HUES48 (cell line): ENCODE measurements around the gene CDHR4.

Experiments
- H3K27ac ChIP-seq: one replicate; pipeline ENCODE4 v1.7.0; 2013; ENCODE audit warnings: low read depth, low read length, inconsistent platforms
- H3K27me3 ChIP-seq: 2 replicates; pipeline ENCODE4 v1.6.1; 2013; ENCODE audit warnings: mild to moderate bottlenecking, low read length; ENCODE audit not compliant: control insufficient read depth, insufficient read depth
- H3K36me3 ChIP-seq: 2 replicates; pipeline ENCODE4 v1.6.1; 2013; ENCODE audit warnings: low read length; ENCODE audit not compliant: control insufficient read depth, insufficient read depth
- H3K4me1 ChIP-seq: 2 replicates; pipeline ENCODE4 v1.6.1; 2013; ENCODE audit warnings: mild to moderate bottlenecking, low read length; ENCODE audit not compliant: control insufficient read depth, insufficient read depth
- H3K4me3 ChIP-seq: 2 replicates; pipeline ENCODE4 v1.5.1; 2013; ENCODE audit warnings: mild to moderate bottlenecking, low read depth, low read length
- H3K9ac ChIP-seq: 2 replicates; pipeline ENCODE4 v1.6.1; 2013; ENCODE audit warnings: mild to moderate bottlenecking, low read depth, low read length, moderate library complexity
- H3K9me3 ChIP-seq: 2 replicates; pipeline ENCODE4 v1.6.1; 2013; ENCODE audit warnings: low read length; ENCODE audit not compliant: control insufficient read depth, insufficient read depth

CDHR4 gene

DNA sequence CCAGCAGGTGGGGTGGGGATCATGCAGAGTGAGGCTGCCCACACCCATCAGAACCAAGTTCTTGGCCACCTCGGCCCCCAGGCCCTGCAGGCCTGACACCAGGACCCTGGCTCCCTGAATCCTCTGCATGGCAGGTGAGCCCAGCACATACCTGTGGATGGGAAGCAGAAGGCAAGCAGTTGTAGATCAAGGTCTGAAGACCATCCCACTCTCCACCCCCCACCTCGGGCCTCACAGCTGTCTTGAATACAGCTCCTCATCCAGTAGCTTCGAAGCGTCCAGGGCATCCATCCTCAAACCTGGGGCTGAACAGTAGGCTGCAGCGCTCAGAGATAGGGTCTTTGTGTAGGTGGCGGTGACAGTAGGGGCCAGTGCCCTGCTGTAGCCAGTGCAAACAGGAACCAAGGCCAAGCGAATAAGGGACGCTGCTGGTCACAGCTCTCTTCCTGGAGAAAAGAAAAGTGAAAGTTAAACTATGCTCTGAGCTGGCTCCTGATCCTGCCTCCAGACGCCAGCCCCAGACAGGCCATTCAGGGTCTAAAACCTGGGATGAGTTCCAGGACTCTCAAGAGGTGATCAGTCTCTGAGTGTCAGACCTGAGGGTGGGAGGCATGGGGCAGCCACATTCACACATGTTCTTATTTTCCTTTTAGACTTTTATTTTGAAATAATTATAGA lies 14.0 kb upstream of the CDHR4 start, which contains the start of gene UBA7:
Gene UBA7, minus strand, starts transcription at position 457 of the 678 bp plus-strand sequence. Its CDS starts 166 bp downstream, at position 291.
- H3K9ac ChIP-seq, result no peak within 1 kb of the TSS
- no peaks in the 10 kb centered on the region for H3K9me3 ChIP-seq
- no peak within 1 kb of the TSS for H3K27ac ChIP-seq
- H3K36me3 ChIP-seq, result no peaks in the 10 kb centered on the region
- H3K27me3 ChIP-seq, result no peaks in the 10 kb centered on the region
- H3K4me3 ChIP-seq, result no peak within 1 kb of the TSS
- no peaks in the 10 kb centered on the region for H3K4me1 ChIP-seq

DNA sequence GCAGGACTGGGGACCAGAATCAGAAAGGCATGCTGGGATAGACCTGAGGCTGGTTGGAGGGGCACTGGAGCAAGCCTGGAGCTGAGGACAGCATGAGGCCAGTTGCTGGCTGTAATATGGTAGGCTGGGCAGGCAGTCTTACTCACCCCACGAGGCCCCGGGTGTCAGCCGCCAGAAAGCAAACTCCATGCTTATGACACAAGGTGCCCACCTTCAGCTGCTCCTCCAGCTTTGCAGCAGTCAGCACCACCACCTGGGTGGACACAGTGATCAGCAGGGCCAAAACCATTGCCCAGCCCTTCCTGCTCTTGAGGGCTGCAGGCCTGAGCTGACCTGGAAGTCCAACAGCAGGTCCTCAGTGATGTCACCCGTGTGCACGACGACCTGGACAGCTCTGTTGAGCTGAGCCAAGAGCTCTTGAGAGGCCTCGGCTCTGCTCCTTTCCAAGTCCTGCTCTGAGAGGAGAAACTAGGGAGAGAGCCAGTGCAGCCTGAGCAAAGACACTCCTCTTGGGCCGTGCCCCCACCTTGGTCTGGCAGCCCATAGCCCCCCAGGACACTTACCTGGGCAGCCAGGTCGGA lies 13.3 kb upstream of the CDHR4 start:
- H3K4me1 ChIP-seq, result no peaks in the 10 kb centered on the region
- H3K36me3 ChIP-seq, result no peaks in the 10 kb centered on the region
- H3K9me3 ChIP-seq, result no peaks in the 10 kb centered on the region
- no peaks in the 10 kb centered on the region for H3K27me3 ChIP-seq
- no peak overlapping the region for H3K27ac ChIP-seq
- no peak overlapping the region for H3K9ac ChIP-seq
- H3K4me3 ChIP-seq, result no peak overlapping the region

DNA sequence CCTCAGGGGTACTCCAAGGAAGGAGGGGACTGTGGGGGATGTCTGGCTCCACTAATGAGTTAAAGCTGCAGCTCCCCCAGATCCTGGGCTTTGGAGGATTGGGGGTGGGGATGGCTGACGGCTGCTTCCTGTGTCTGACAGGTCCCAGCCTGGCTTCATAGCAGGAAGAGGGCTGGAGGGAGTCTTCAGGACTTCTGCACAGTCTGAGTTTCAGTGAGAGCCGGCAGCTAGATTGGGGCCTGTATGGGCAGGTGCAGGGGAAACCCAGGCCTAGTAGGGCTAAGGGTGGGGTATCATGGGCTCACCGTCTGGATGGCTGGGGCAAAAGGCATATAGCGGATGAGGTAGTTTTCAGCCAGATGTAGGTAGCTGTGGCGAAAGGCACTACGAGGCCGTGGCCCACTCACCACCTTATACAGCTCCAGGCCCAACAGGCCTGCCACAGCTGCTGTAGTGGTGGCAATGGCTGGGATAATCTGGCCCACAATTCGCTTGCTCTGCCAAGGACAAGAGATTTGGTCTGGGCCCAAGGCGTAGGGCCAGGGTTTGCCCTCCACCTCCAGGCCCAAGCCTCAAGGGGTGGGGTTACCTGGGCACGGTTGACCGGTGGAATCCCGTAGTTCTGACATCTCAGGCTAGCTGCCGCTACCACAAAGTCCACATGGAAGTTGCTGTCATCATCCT lies 7.9 kb upstream of the CDHR4 start:
- H3K27me3 ChIP-seq, result peaks cover 20% of the 10 kb centered on the region
- H3K36me3 ChIP-seq, result no peaks in the 10 kb centered on the region
- no peaks in the 10 kb centered on the region for H3K9me3 ChIP-seq
- no peak overlapping the region for H3K9ac ChIP-seq
- no peak overlapping the region for H3K4me3 ChIP-seq
- H3K27ac ChIP-seq, result no peak overlapping the region
- H3K4me1 ChIP-seq, result peaks cover 14% of the 10 kb centered on the region

DNA sequence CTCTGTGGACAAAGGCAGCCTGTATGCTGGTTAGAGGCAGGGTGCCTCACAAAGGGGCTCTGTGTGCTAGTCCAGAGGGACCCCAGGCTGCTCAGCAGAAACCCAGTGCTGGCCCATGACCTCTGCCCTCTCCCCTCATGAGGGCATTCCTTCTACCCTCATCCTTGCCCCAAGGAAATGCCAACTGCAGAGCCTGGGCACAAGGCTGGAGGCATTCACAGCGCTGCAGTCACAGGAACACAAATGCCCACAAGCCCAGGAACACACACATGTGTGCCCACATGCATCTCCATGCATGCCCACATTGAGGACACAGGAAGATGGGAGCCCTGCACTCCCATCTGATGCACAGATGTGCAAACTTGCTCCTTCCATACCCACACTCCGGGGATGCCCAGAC lies 7.2 kb upstream of the CDHR4 start:
- no peak overlapping the region for H3K4me3 ChIP-seq
- H3K27me3 ChIP-seq, result peaks cover 24% of the 10 kb centered on the region
- peaks cover 14% of the 10 kb centered on the region for H3K4me1 ChIP-seq
- no peak overlapping the region for H3K27ac ChIP-seq
- no peak overlapping the region for H3K9ac ChIP-seq
- H3K36me3 ChIP-seq, result no peaks in the 10 kb centered on the region
- no peaks in the 10 kb centered on the region for H3K9me3 ChIP-seq

DNA sequence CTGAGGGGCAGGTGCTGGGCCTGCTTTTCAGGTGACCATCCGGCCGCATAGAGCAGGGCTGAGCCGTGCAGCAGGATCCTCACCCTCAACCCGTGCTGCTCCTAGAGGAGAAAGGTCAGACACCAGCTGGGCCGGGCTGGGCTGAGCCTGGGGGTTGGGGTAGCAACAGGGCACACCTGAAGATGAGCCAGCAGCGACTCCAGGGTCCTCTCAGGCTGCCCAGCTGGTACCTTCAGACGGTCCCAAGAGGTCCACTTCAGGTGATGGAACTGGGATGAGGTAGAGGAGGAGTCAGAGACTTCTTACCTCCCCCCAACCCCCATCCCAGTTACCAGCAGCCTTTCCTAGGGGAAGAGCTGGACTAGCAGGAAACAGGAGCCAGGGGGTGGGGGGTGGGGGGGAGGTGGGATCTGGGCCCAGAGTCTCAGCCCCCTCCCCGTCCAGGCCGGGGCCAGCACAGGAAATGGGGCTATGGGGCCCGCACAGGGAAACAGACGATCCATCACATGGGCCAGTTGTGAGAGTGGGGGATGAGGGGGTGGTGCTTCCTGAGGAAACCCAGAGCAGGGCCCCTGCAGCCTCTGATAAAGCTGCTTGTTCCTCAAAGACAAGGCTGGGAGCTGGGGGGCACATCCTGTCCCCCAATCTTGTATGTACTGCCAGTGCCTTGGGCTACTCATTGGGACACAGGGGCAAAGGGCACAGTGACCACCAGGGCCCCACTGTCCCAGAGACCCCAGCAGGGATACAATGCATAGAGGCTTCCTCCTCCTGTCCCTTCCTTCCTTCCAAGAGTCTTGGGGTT lies 6.4 kb upstream of the CDHR4 start:
- peaks cover 14% of the 10 kb centered on the region for H3K4me1 ChIP-seq
- peak overlapping the region; percentile 24; the same call in 1 of the 2 replicates for H3K9ac ChIP-seq
- H3K4me3 ChIP-seq, result no peak overlapping the region
- H3K27ac ChIP-seq, result no peak overlapping the region
- no peaks in the 10 kb centered on the region for H3K9me3 ChIP-seq
- no peaks in the 10 kb centered on the region for H3K36me3 ChIP-seq
- H3K27me3 ChIP-seq, result peaks cover 31% of the 10 kb centered on the region

DNA sequence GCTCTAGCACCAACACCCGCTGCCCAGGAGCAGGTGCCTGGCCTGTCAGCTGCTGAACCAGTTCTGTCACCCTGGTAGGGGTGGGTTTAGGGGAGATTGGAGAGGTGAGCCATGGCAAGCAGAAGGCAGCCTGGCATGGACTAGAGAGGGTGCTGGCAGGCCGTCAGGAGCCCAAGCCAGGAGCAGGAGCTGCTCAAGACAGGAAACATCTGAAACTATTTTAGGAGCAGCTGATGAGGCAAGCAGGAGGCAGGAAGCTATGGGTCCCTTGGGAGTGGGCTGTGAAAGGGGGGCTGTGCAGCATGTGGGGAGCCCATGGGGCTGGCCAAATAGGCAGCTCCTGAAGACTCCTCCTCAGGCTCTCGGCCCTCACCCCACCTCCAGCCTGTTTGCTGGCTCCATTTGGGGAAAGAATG lies 5.7 kb upstream of the CDHR4 start:
- H3K27me3 ChIP-seq, result peaks cover 31% of the 10 kb centered on the region
- H3K36me3 ChIP-seq, result no peaks in the 10 kb centered on the region
- no peak overlapping the region for H3K4me3 ChIP-seq
- peaks cover 14% of the 10 kb centered on the region for H3K4me1 ChIP-seq
- H3K9me3 ChIP-seq, result no peaks in the 10 kb centered on the region
- H3K9ac ChIP-seq, result no peak overlapping the region
- no peak overlapping the region for H3K27ac ChIP-seq

DNA sequence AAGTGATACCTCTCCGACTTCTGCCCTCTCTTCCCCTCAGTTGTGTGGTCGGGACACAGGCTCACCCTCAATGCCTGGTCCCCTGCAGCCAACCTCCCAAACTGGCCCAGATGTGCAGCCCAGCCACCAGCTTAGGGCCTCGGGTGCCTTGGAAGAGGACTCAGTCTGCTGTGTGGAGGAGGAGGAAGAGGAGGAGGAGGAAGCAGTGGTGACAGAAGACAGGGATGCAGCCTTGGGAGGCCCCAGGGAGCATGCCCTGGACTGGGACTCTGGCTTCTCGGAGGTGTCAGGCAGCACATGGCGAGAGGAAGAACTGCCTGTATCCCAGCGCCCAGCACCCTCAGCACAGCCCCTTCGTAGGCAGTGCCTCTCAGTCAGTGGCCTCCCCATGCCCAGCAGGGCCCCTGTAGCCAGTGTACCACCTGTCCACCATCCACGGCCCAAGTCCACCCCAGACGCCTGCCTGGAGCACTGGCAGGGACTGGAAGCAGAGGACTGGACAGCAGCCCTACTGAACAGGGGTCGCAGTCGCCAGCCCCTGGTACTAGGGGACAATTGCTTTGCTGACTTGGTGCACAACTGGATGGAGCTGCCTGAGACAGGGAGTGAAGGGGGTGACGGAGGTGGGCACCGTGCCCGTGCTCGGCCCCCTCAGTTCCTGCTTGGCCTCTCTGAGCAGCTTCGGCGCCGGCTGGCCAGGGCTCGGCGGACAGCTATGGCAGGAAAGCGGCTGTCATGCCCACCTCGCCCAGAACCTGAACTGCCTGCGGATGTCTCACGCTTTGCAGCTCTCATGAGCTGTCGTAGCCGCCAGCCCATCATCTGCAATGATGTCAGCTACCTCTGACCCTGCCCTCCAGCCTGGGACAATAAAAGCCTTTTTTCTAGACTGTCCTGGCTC lies 4.7 kb upstream of the CDHR4 start:
- H3K9ac ChIP-seq, result no peak overlapping the region
- no peaks in the 10 kb centered on the region for H3K9me3 ChIP-seq
- no peak overlapping the region for H3K4me3 ChIP-seq
- H3K27ac ChIP-seq, result no peak overlapping the region
- no peaks in the 10 kb centered on the region for H3K36me3 ChIP-seq
- peaks cover 14% of the 10 kb centered on the region for H3K4me1 ChIP-seq
- H3K27me3 ChIP-seq, result peaks cover 31% of the 10 kb centered on the region

DNA sequence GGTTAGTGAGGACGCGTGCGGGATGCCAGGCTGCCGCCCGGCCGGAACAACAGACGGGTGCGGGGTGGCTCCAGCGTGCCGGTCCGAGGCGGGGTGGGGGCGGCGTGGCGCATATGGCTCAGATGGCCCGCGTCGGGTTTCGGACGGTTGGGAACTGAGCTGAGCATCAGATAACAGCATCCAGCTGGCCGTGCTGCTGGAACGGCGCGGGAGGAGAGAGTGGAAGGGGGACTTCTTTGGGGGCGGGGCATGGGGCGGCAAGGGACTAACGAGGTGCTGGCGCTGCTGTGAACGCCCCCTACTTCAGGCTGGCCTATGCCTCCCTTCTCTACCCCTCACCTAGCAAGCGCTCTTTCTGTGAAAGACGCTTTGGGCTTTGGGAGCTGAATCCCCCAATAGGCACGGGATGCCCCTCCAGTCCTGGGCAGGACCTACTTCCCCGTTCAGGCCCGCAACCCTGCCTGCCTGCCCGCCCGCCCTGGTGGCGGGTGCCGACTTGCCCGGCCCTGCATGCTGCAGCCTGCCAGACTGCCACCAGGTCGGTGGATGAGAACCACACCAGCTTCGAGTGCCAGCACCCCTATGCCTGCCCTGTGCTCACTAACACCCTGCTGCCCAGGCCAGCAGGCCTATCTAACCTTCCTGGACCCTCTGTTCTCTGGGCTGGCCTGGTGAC lies 3.9 kb upstream of the CDHR4 start:
- peaks cover 31% of the 10 kb centered on the region for H3K27me3 ChIP-seq
- H3K27ac ChIP-seq, result no peak overlapping the region
- H3K9me3 ChIP-seq, result no peaks in the 10 kb centered on the region
- H3K4me3 ChIP-seq, result peak overlapping the region; percentile 95
- H3K36me3 ChIP-seq, result no peaks in the 10 kb centered on the region
- H3K9ac ChIP-seq, result no peak overlapping the region
- peaks cover 14% of the 10 kb centered on the region for H3K4me1 ChIP-seq

DNA sequence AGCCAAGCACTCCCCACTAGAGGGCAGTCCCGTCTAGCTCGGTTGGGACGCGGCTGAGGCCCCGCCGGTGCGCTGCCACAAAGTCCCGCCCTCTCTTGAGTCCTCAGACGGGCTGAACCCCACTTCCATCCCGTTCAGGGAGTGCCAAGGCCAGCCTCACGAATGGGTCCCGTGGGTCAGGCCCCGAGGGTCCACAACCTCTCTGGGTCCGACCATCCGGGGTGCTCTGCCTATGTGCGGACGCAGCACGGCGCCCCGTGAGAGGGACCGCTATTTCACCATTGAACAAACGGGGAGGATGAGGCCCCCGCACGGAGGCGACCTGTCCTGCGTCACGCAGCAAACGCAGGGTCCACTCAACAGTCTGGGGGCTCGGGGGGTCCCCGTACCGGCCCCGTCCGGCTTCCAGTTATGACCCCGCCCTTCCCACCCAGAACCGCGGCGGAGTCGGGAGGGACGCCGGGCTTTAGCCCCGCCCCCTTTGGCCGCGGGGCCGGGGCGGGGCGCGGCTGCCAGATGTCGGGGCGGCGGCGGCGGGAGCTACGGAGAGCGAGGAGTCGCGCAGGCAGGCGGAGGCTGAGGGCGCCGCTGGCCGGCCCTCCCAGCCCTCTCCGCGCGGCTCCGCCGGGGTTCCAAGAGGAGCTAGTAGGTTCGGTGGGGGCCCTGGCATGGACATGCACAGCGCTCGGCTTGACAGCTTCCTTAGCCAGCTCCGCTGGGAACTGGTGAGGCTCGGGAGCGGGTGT lies 3.2 kb upstream of the CDHR4 start, which contains the start of gene INKA1:
Gene INKA1, plus strand, starts transcription at position 543 of the 746 bp plus-strand sequence. Its CDS starts 132 bp downstream, at position 675.
- peaks cover 14% of the 10 kb centered on the region for H3K4me1 ChIP-seq
- H3K27ac ChIP-seq, result no peak within 1 kb of the TSS
- no peaks in the 10 kb centered on the region for H3K9me3 ChIP-seq
- peak within 1 kb of the TSS; percentile 95 for H3K4me3 ChIP-seq
- no peak within 1 kb of the TSS for H3K9ac ChIP-seq
- H3K27me3 ChIP-seq, result peaks cover 31% of the 10 kb centered on the region
- H3K36me3 ChIP-seq, result no peaks in the 10 kb centered on the region
